Erythroblast (primary cell): ENCODE data around the gene ARHGAP24.

Experiments
- GATA1 ChIP-seq: IDR thresholded peaks from 2 replicates; pipeline ENCODE4 v1.6.1; 2011; ENCODE audit warnings: low read depth, mild to moderate bottlenecking, control low read depth, low read length, moderate library complexity
- POLR2A ChIP-seq: IDR thresholded peaks from 2 replicates; pipeline ENCODE4 v1.6.1; 2011; ENCODE audit warnings: mild to moderate bottlenecking, low read length

GRCh38 chr4:85995361-85995760, 520.4 kb downstream of the ARHGAP24 start:
- TF ChIP-seq POLR2A = no peak
- TF ChIP-seq GATA1 = no peak
